Measurements from ENCODE around the gene LZTS2.
A peak's percentile ranks its signal among the peaks of the same experiment; 100 is the strongest.

Gene LZTS2

GRCh38 chr10:100979791-100980272 is 19.8 kb upstream of the LZTS2 start:
- no peak for DNase-seq

- DNase-seq, result no peak
These were observed 19.3 kb upstream of the LZTS2 start for GRCh38 chr10:100980311-100980710.

GRCh38 chr10:100980711-100981110 is 18.9 kb upstream of the LZTS2 start:
- DNase-seq, result no peak

- DNase-seq, result no peak
These were observed 18.3 kb upstream of the LZTS2 start for GRCh38 chr10:100981178-100981772.

- DNase-seq, result no peak
These were observed 16.4 kb upstream of the LZTS2 start for GRCh38 chr10:100982916-100983830.

- DNase-seq, result no peak
These were observed 15.5 kb upstream of the LZTS2 start for GRCh38 chr10:100983868-100984671.

- no peak for DNase-seq
These were observed 14.9 kb upstream of the LZTS2 start for GRCh38 chr10:100984672-100985177.

- DNase-seq, result no peak
These were observed 14.3 kb upstream of the LZTS2 start for GRCh38 chr10:100985336-100985735.

GRCh38 chr10:100986623-100986951 is 13.0 kb upstream of the LZTS2 start:
- no peak for DNase-seq

- DNase-seq, result peak; percentile 85
These were observed 12.5 kb upstream of the LZTS2 start, which contains the start of the genes MRPL43 and TWNK for GRCh38 chr10:100986952-100987684. TSS of gene MRPL43 (minus strand) at chr10:100987497. CDS start at chr10:100987443, 54 bp downstream. TSS of gene TWNK (plus strand) at chr10:100987543. CDS start at chr10:100988211, 668 bp downstream.

- DNase-seq, result no peak
These were observed 11.9 kb upstream of the LZTS2 start for GRCh38 chr10:100987685-100988049.

GRCh38 chr10:100988166-100988565 is 11.4 kb upstream of the LZTS2 start:
- DNase-seq, result no peak

GRCh38 chr10:100989088-100989487 is 10.5 kb upstream of the LZTS2 start:
- DNase-seq, result no peak

GRCh38 chr10:100993986-100994708 is 5.5 kb upstream of the LZTS2 start:
- DNase-seq, result no peak

GRCh38 chr10:100995181-100995580 is 4.4 kb upstream of the LZTS2 start:
- DNase-seq, result no peak

GRCh38 chr10:100996678-100997359 is 2.8 kb upstream of the LZTS2 start:
- DNase-seq, result peak; percentile 32

GRCh38 chr10:100997360-100998182 is 2.0 kb upstream of the LZTS2 start:
- DNase-seq, result peak; percentile 68

GRCh38 chr10:100998183-100998990 is 1.2 kb upstream of the LZTS2 start:
- peak; percentile 91 for DNase-seq

Measured in RPMI8226 (cell line).